A673 (cell line): ENCODE data around the gene MARCO. TPM values are rescaled to one million over a fixed set of nuclear protein-coding genes. Genes with fewer than 3 reads are reported as not detected.

ENCODE experiments used
- BruUV-seq: library from RNA; stranded (reverse); fragments of 400-500 nt; replicated peaks from 2 replicates; lab custom pipeline; 2021; lab: Mats Ljungman, UMichigan
- CTCF ChIA-PET: fragments of 300-600 bp; sonication (Branson Sonifier 250); formaldehyde crosslinking; loops from one replicate; lab custom pipeline; 2022; ENCODE audit warnings: antibody characterized with exemption; lab: Charles Lee
- POLR2A ChIA-PET: fragments of 300-600 bp; sonication (Branson Sonifier 250); formaldehyde crosslinking; loops from one replicate; lab custom pipeline; 2022; ENCODE audit warnings: antibody characterized with exemption; ENCODE audit not compliant: low non-redundant PET; lab: Charles Lee
- DNase-seq: peaks from one replicate; pipeline ENCODE4 v3.0.0-alpha.2; 2015; ENCODE audit warnings: low spot score
- H3K27ac ChIP-seq: fragments of 200-600 bp; sonication (generic); 2 replicates; pipeline ENCODE4 v1.5.1; 2016; ENCODE audit warnings: mixed run types, low read depth, mild to moderate bottlenecking, mixed read lengths, antibody characterized with exemption, low read length; ENCODE audit not compliant: poor library complexity, severe bottlenecking
- H3K27me3 ChIP-seq: fragments of 200-600 bp; sonication (generic); replicated peaks from 2 replicates; pipeline ENCODE4 v1.6.1; 2017; ENCODE audit warnings: mixed run types, low read depth, mild to moderate bottlenecking, mixed read lengths, antibody characterized with exemption, low read length; ENCODE audit not compliant: insufficient read depth, poor library complexity
- H3K36me3 ChIP-seq: fragments of 200-600 bp; sonication (generic); 2 replicates; pipeline ENCODE4 v1.6.1; 2016; ENCODE audit warnings: mixed run types, mild to moderate bottlenecking, mixed read lengths, antibody characterized with exemption, low read length; ENCODE audit not compliant: insufficient read depth, poor library complexity, severe bottlenecking
- H3K4me1 ChIP-seq: fragments of 200-600 bp; sonication (generic); 2 replicates; pipeline ENCODE4 v1.6.1; 2017; ENCODE audit warnings: mixed run types, mild to moderate bottlenecking, mixed read lengths, antibody characterized with exemption, low read length; ENCODE audit not compliant: insufficient read depth, poor library complexity, severe bottlenecking
- H3K4me3 ChIP-seq: fragments of 200-600 bp; sonication (generic); 2 replicates; pipeline ENCODE4 v1.5.1; 2016; ENCODE audit warnings: low read depth, mixed run types, mild to moderate bottlenecking, mixed read lengths, low read length; ENCODE audit not compliant: poor library complexity, severe bottlenecking
- H3K9me3 ChIP-seq: fragments of 200-600 bp; sonication (generic); 2 replicates; pipeline ENCODE4 v1.6.1; 2016; ENCODE audit warnings: mixed run types, low read depth, mild to moderate bottlenecking, mixed read lengths, antibody characterized with exemption, low read length; ENCODE audit not compliant: poor library complexity, severe bottlenecking
- CTCF ChIP-seq: fragments of 300-800, 200-600 bp; sonication (generic); conservative IDR thresholded peaks from 2 replicates; pipeline ENCODE4 v1.5.1; 2017; ENCODE audit warnings: low read depth, mild to moderate bottlenecking, antibody characterized with exemption, low read length, moderate library complexity, mixed read lengths
- EZH2 ChIP-seq: fragments of 200-600 bp; sonication (generic); IDR thresholded peaks from 2 replicates; pipeline ENCODE4 v1.6.1; 2017; ENCODE audit warnings: borderline replicate concordance, low read depth, mild to moderate bottlenecking, mixed read lengths, antibody characterized with exemption, low read length; ENCODE audit not compliant: poor library complexity, severe bottlenecking
- intact Hi-C: fragments of 100-400 bp; cut with micrococcal nuclease; formaldehyde crosslinking; loops from one replicate; pipeline ENCODE4 v1.10.0; 2022; ENCODE audit not compliant: unreplicated experiment
- total RNA-seq: library from RNA; stranded (reverse); gene quantifications from 2 replicates; pipeline ENCODE4 v1.2.3, GENCODE V29; 2021

The MARCO gene
- total RNA-seq, 1 experiment from 2014 or later, result not detected

GRCh38 chr2:118932949-118933348, 9.0 kb upstream of the MARCO start:
- CTCF ChIA-PET, result no interaction called here
- Histone ChIP-seq H3K36me3 (no peaks in the 10 kb centered on the region), H3K9me3 (peaks cover 7% of the 10 kb centered on the region), H3K4me3 (no peak overlapping the region), H3K27me3 (no peaks in the 10 kb centered on the region), H3K27ac (no peak overlapping the region), H3K4me1 (no peaks in the 10 kb centered on the region)
- TF ChIP-seq CTCF (no peak), EZH2 (no peak)
- POLR2A ChIA-PET, result no interaction called here
- no peak for DNase-seq
- BruUV-seq, result no TSS peak
- intact Hi-C loops, result no loop called here

- BruUV-seq, result no TSS peak
These were observed 5.7 kb upstream of the MARCO start for GRCh38 chr2:118936306-118936705.

GRCh38 chr2:118936936-118937335, 5.1 kb upstream of the MARCO start:
- Histone ChIP-seq H3K27me3 (no peaks in the 10 kb centered on the region), H3K4me1 (no peaks in the 10 kb centered on the region), H3K36me3 (no peaks in the 10 kb centered on the region), H3K4me3 (no peak overlapping the region), H3K9me3 (peaks cover 7% of the 10 kb centered on the region), H3K27ac (no peak overlapping the region)
- BruUV-seq, result no TSS peak
- CTCF ChIA-PET, result interaction anchor here (0.6 kb wide), 1 partner anchor 577 kb away, joined by 5 read pairs; no protein-coding TSS in a partner anchor
- DNase-seq, result no peak
- intact Hi-C loops, result no loop called here
- TF ChIP-seq CTCF, result no peak
- no peak for TF ChIP-seq EZH2
- POLR2A ChIA-PET, result no interaction called here

More at GRCh38 chr2:118936306-118936705, 5.7 kb upstream of the MARCO start:
- Histone ChIP-seq H3K4me3 (no peak overlapping the region), H3K4me1 (no peaks in the 10 kb centered on the region), H3K9me3 (peaks cover 7% of the 10 kb centered on the region), H3K36me3 (no peaks in the 10 kb centered on the region), H3K27ac (no peak overlapping the region), H3K27me3 (no peaks in the 10 kb centered on the region)
- intact Hi-C loops, result no loop called here
- no peak for DNase-seq
- ChIA-PET POLR2A (no interaction called here), CTCF (no interaction called here)
- TF ChIP-seq EZH2, result no peak

GRCh38 chr2:118937817-118938216, 4.2 kb upstream of the MARCO start:
- BruUV-seq, result no TSS peak
- ChIA-PET CTCF (no interaction called here), POLR2A (no interaction called here)
- intact Hi-C loops, result no loop called here
- no peaks in the 10 kb centered on the region for H3K4me1 ChIP-seq
- TF ChIP-seq CTCF (no peak), EZH2 (no peak)
- H3K27me3 ChIP-seq, result no peaks in the 10 kb centered on the region
- H3K27ac ChIP-seq, result no peak overlapping the region
- DNase-seq, result no peak
- H3K36me3 ChIP-seq, result no peaks in the 10 kb centered on the region
- H3K9me3 ChIP-seq, result peaks cover under 1% of the 10 kb centered on the region
- H3K4me3 ChIP-seq, result no peak overlapping the region
